Kidney tubule cell (primary cell): ENCODE results near the gene ME3.
A peak's percentile ranks its signal among the peaks of the same experiment; 100 is the strongest.

Source experiments
- DNase-seq: peaks from one replicate; pipeline ENCODE4 v3.0.0-alpha.2; 2018; ENCODE audit warnings: low spot score

The ME3 gene

GRCh38 chr11:86620891-86621521 is 51.4 kb downstream of the ME3 start:
- DNase-seq: no peak

DNA sequence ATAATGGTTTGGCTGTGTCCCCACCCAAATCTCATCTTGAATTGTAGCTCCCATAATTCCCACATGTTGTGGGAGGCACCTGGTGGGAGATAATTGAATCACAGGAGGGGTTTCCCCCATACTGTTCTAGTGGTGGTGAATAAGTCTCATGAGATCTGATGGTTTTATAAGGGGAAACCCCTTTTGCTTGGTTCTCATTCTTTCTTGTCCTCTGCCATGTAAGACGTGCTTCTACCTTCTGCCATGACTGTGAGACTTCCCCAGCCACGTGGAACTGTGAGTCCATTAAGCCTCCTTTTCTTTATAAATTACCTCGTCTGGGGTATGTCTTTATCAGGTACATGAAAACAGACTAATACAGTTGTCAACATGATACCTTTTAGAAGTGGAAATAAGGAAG is 53.0 kb downstream of the ME3 start:
- DNase-seq: peak; percentile 29

DNA sequence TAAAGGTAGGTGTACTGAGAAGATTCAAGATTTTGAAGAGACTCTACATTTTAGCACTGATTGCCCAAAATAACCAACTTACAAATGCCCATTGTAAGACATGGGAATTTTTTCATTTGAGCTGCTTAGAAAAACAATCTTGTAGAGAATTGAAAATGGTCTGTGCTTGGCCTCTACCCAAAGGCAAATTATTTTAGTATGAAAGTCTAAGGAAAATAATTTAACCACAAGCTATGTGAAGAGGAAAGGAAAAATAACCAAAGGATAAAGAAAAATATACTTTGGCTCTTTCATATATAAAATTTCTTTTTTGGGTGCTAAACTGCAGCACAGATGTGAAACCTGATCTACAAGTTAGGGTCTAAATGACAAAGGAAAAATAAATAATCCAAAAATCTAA is 54.9 kb downstream of the ME3 start:
- no peak for DNase-seq

GRCh38 chr11:86615487-86615886 is 56.9 kb downstream of the ME3 start:
- no peak for DNase-seq

DNA sequence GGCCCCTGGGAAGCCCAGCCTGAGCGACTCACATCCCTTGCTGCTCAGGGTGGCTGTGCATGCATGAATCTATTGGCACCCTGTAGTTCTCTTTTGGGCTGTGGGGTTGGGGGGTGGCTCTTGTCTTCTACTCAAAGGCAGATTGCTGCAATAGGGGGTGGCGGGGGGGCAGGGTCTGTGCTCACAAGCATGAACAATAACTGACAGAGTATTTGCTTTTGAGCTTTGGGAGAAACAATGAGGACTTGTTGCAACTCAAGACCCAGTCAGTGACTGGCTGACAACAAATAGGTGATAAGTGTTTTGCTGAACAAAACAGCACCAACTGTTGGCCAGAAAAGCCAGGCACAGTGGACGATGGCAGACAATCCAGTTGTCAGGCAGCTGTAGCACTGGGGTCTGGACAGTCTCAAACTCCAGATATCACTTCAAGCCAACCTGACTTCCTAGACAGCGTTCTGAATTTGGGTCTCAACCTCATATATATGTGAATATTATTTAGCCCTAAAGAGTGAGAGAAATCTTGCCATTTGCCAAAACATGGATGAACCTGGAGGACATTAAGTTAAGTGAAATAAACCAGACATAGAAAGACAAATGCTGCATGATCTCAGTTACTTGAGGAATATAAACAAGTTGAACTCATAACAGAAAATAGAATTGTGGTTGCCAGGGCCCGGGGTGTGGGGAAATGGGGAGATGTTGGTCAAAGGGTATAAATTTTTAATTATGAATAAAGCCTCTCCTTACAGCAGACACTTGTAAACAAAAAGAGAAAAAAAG is 61.7 kb downstream of the ME3 start:
- DNase-seq: peak; percentile 40

GRCh38 chr11:86608251-86608799 is 64.1 kb downstream of the ME3 start:
- peak; percentile 78 for DNase-seq

- peak; percentile 46 for DNase-seq
These were observed 65.5 kb downstream of the ME3 start for GRCh38 chr11:86606836-86607481.

DNA sequence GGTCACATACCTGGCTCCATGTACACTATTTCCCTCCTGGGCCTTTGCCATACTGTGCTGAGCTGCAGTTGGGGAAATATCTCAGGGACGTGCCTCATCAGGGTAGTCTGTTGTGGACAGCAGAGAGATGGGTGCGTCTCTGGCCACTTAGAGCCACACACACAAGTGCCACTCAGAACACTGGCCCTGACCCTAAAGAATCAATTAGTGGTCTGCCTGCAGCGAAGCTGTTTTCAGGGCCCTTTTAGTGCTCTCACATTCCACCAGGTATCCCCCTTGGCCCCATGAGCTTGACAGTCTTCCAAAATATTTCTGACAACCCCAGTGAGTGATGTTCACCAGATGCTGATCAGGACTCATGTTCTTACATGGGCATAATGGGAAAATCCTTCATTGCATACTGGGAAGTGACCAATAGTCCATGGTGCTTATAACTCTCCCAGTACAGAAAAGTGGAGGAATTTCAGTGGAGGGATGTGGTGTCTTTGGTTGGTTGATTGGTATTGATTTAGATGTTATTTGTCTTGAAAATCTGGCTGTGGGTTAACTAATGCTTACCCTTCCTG is 66.1 kb downstream of the ME3 start:
- DNase-seq: no peak

DNA sequence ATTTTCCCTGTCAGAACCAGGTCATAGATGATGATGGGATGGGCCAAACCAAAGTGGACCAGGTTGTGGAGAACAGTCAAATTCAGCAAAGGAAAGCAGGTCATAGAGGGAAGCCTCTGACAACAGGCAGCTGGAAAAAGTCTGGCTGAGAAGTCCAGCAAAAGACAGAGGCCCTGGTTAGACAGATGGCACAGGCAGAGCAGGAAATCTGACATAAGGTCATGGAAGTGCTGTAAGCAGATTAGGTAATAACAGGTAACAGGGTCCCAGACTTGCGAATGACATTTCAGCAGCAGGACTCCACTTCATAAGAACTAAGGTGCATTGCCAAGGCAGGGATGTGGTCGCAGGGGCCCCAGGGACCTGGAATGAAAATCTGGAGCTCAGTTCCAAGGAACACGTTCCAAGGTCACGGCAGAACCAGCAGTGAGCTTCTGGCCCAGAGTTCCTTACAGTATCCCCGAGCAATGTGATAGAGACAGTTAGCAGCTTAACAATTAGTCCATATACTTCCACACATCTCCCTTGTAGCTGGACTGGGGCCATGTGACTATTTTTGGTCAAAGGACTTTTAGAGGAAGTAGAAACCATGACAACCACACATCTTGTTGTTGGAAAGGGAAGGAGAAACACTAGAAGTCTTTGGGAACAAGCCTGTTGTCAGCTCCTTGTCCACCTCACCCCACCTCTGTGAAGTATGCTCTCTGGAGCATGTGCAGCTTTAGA is 75.4 kb downstream of the ME3 start:
- peak; percentile 78 for DNase-seq

DNA sequence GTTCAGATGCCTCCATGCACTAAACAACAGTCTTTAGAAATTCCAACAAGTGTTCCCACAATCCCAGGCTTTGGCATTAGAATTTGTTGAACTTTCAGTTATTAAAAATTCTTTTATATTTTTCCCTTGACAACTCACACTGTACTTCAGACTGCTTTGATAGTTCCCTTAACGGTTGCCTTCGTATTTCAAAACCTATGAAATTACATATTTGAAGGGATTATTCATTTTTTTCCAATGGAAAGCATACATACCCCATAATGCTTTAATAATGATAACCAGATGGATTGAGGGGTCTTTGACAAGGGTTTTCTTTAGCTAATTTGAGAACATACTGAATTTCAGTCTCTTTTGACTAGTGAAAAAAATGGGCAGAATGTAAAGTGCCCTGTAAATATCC is 76.5 kb downstream of the ME3 start:
- DNase-seq: no peak

GRCh38 chr11:86595451-86595850 is 77.0 kb downstream of the ME3 start:
- DNase-seq: no peak

GRCh38 chr11:86594746-86595145 is 77.7 kb downstream of the ME3 start:
- DNase-seq: peak; percentile 94

DNA sequence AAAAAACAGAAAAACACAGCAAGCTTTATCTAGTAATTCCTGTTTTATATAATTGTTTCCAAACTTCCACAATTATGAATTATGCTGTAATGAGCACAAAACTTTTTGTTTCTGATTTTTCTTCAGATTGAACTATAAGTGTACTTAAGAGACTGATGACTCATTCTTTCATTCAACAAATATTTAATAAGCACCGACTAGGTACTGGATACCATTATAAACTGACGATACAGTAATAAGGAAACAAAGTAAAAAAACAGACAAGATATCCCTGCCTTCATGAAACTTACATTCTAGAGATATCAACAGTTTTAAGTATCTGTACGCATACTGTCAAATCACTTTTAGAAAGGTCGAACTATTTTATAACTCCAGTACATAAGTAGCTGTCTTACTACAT is 78.6 kb downstream of the ME3 start:
- DNase-seq: no peak

DNA sequence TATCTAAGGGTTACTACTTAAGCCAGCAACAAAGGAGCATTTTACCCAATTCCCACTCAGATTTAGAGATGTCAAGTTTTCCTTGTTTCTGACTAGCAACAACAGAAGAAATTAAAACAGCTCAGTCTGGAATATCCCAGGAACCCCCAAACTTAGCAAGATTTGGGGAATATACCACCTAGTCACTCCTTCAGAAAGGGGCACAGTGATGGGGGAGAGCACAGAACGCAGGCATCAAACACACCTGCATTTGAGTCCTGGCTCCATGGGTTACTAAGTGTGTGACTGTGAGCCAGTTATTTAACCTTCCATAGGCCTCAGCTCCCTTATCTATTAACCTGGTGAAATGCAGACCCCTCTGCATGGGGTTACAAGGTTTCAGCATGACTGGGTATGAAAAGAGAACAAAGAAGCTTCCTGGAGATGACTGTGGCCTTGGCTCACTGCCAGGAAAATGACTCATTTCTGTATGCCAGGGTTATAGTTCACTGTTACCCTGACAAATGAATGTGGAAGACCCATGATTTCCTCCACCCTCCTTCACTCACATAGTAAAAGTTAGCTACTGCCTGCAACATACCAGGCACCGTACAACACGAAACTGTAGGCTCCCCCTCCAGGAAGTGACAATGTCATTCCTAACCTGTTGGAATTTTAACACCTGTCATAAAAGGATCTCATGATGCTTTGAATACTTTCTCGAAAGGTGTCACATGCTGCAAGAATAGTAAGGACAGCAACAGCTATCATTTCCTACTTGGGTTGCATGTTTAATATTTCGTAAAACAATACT is 79.6 kb downstream of the ME3 start:
- DNase-seq: peak; percentile 100

GRCh38 chr11:86592047-86592591 is 80.3 kb downstream of the ME3 start:
- DNase-seq: peak; percentile 89

DNA sequence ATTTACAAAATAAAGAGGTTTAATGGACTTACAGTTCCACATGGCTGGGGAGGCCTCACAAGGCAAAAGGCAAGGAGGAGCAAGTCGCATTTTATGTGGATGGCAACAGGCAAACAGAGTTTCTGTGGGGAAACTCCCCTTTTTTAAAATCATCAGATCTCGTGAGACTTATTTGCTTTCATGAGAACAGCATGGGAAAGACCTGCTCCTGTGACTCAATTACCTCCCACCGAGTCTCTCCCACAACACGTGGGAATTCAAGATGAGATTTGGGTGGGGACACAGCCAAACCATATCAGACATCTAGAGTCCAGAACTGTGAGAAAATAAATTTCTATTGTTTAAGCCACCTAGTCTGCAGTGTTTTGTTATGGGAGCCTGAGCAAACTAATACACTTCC is 80.8 kb downstream of the ME3 start:
- DNase-seq: peak; percentile 59

DNA sequence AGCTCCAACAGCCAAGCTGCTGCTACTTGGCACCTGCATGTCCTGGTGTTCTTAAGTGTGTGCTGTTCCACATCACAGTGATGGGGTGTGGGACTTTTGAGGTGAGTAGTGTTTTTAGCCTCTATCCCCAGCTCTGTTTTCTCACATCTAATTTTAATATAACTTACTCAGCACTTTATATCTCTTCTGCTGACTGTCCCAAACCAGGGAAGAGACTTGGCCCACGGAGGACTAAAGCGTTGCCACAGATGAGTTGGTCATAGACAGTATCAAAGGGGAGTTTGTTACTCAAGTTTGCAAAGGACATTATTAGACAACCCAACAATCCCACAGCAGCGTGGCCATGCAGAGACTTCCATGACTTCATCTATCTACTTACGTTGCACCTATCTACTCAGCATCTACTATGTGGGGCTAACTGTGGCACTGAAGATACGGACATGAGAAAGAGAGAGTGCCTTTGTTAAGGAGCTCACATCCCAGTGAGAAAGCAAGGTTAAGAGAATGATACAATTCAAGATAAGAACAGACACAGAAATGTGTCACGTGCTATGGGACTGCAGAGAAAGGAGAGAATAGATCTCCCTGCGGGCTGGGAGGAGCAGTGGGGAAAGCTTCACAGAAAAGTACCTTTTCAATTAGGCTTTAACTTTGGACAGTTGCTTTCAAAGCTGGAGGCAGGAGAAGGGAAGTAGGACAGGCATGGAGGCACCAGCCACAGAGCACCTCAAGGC is 82.4 kb downstream of the ME3 start:
- no peak for DNase-seq

- no peak for DNase-seq
These were observed 83.2 kb downstream of the ME3 start for GRCh38 chr11:86589204-86589603.

- DNase-seq: peak; percentile 84
These were observed 83.8 kb downstream of the ME3 start for GRCh38 chr11:86588566-86589090.
